ENCODE results near the gene ANKRD23. TPM values are rescaled to one million over a fixed set of nuclear protein-coding genes. Genes with fewer than 3 reads are reported as not detected.

ANKRD23 gene
- 0.77 and 0.85 TPM in 2 replicates for total RNA-seq

DNA sequence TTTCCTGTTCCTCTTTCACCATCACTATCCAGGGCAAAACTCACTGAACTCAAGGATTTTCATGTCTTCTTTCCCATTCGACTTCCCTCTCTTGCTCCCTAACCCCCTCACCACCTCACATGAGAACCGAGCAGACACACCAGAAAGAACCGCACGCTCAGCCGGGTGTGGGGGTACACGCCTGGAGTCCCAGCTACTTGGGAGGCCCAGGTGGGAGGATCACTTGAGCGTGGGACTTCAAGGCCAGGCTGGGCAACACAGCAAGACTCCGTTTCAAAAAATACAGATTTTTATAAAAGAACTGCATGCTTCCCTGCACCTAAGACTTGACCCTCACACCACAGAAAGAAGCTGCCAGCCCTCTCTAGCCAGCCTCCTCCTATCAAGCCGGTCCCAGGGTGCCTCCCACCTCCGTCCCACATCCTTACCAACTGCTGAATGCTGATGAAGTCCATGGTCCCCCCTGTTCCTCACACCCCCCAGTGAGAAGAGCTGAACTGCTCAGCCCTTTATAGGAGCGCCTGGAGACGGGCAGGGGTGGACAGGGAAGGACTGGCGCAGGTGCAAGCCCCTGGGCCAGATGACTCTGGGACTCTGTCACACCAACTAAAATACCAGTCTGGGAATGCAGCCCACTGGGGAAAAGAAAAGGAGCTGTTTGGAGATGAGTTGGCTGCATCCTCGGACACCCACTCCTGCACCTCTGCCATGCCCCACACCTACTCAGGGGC is at the start of gene ANKRD23:
TSS of gene ANKRD23 (minus strand) at position 484 of the 731 bp plus-strand sequence. CDS start at position 455, 29 bp downstream.

DNA sequence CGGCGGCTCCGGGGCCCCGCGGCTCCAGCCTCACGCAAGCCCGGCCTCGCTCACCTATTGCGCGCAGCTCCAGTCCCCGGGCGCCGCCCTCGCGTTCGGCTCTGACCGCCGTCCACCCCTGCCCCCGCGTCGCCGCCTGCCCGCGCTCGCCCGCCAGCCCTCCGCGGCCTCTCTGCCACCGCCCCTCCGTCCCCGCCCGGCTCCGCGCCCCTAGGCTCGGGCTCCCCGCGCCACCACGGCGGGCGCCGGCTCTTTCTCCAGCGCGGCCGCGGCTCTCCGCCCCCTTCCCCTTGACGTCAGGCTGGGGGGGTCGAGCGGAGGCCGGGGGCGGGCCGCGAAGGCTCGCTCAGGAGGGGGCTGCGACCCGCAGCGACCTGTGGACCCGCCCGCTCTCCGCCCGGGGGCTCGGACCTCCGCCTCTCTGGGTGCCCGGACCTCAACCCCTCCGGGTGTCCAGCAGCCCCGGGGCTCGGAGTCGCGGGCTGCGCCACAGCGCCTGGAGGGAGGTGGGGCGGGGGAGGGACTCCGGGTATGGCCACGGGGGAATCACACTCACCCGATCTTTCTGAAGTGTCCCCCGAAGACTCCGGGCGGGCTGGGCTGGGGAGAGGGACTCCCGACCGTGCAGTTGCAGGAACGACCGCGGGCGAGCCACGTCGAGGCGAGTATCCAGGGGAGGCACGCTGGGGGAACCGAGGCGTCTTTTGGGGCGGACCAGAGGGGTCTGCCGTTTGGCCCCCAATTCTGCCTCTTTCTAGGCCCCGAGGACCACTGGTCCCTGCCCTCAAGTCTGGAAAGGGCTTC is 26.2 kb upstream of the ANKRD23 start, which contains the start of gene SEMA4C:
TSS of gene SEMA4C (minus strand) at position 259 of the 804 bp plus-strand sequence. CDS start 2,194 bp downstream, outside the sequence.

DNA sequence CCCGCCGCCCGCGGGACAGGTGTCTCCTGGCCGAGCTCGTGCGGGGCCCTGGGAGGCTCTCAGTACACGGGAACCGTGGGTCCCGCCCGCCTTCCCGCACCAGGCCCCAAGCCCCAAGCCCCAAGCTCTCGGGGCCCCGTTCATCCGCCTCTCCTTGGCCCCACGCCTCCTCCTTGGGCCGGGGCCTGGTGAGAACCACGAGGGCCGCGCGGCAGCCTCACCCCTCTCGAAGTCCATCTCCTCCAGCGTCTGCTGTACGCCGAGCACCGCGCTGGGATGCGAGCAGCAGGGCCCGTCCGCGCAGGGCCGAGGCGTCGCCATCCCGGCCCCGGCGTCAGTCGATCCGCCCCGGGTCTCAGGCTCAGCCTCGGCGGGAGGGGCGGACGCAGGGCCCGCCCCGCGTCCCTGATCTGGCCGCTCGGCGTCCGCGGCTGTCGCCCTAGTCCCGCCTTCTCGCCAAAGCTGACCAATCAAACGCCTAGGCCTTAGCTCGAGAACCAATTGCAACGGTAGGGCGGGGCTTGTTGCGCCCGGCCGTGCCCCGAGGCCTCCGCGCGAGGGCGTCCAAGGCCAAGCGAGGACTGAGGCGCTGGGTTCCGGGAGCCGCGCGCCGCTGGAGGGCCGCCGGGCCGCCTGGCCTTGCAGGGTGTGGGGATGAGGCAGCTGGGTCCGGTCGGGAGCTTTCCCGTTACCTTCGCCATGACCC is 14.0 kb upstream of the ANKRD23 start, which contains the start of gene ANKRD39:
TSS of gene ANKRD39 (minus strand) at position 350 of the 706 bp plus-strand sequence. CDS start at position 321, 29 bp downstream.

DNA sequence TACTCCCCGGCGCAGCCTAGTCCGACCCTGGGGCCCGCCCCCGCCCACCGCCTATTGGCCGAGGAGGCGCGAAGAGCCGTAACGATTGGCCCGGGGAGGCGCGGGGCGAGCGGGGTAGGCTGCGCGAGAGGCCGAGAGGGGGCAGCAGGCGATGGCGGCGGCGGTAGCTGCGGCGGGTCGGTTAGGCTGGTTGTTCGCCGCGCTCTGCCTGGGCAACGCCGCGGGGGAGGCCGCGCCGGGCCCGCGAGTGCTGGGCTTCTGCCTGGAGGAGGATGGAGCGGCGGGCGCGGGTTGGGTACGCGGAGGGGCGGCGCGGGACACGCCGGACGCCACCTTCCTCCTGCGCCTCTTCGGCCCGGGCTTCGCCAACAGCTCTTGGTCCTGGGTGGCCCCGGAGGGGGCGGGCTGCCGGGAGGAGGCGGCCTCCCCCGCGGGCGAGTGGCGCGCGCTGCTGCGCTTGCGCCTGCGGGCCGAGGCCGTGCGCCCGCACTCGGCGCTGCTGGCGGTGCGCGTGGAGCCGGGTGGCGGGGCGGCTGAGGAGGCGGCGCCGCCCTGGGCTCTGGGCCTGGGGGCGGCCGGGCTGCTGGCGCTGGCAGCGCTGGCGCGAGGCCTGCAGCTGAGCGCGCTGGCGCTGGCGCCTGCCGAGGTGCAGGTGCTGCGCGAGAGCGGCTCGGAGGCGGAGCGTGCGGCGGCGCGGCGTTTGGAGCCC is 27.5 kb downstream of the ANKRD23 start, which contains the start of gene CNNM3:
TSS of gene CNNM3 (plus strand) at position 142 of the 709 bp plus-strand sequence. CDS start at position 152, 10 bp downstream.

Other genes starting within 250 kb of the ANKRD23 start
- gene KANSL3, start 205.7 kb downstream of the ANKRD23 start, total RNA-seq, result 19.0 and 25.7 TPM in 2 replicates
- gene FER1L5, start 201.3 kb downstream of the ANKRD23 start, total RNA-seq, result 0.96 and 2.3 TPM in 2 replicates
- gene LMAN2L, start 104.0 kb downstream of the ANKRD23 start, total RNA-seq, result 28.2 and 31.9 TPM in 2 replicates
- 2.3 and 2.7 TPM in 2 replicates for gene CNNM4, start 83.1 kb downstream of the ANKRD23 start, total RNA-seq
- 6.1 and 8.2 TPM in 2 replicates for gene CNNM3, start 27.8 kb downstream of the ANKRD23 start, total RNA-seq
- 3.4 and 14.2 TPM in 2 replicates for gene ANKRD39, start 14.0 kb upstream of the ANKRD23 start, total RNA-seq
- 15.8 and 24.7 TPM in 2 replicates for gene SEMA4C, start 26.1 kb upstream of the ANKRD23 start, total RNA-seq
- not detected in 2 replicates for gene FAM178B, start 142.6 kb upstream of the ANKRD23 start, total RNA-seq